Measurements from ENCODE around the gene RABIF. TPM values are rescaled to one million over a fixed set of nuclear protein-coding genes. Genes with fewer than 3 reads are reported as not detected.
A peak's percentile ranks its signal among the peaks of the same experiment; 100 is the strongest.
"Not testable (repeated sequence)": the region's sequence is repeated elsewhere in the genome, so short reads cannot be mapped to it uniquely, and the experiment has no call there.

Gene RABIF
- 11.0 TPM for total RNA-seq

DNA sequence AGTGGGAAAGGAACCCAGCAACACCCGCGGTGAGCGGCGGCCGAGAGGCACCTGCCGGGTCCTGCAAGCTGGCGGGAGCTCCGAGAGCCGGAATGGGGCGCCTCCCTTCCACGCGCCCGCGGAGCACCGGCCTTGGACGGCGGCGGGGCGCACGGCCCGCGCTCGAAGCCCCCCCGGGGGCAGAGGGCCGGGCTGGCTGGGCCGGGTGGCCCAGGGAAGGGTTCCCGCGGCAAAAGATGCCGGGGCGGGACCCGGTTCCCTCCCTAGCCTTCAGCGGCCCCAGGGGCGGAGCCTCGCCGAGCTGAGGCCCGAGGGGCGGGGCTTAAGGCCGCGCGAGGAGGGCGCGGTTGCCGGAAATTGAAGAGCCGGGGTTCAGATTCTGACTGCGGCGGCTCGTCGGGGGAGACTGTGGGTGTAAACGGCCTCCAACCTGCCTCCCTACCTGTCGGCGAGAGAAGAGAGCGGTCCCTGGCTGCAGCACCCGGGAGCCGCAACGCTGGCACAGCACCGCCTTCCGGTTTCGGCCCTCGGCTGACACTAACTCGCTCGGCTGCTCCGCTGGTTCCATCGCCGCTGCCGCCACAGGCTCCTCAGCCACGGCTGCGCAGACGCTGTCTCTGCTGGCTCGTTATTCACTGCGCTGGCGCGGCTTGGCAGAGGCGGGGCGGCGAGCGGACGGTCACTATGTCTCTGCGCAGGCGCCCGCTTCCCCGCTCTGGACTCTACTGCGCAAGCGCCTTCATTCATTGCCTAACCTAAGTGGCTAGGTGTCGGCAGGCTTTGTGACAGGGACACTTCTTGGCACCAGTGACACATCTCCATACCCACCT is at the start of gene RABIF:
TSS of gene RABIF (minus strand) at position 619 of the 830 bp plus-strand sequence. CDS start at position 568, 51 bp downstream.
- peak; percentile 97 for DNase-seq (ENCODE audit: low spot score)

GRCh38 chr1:202938287-202938925 is 49.5 kb upstream of the RABIF start:
- no peak for DNase-seq (ENCODE audit: low spot score)

GRCh38 chr1:202936409-202936808 is 47.5 kb upstream of the RABIF start:
- DNase-seq (ENCODE audit: low spot score): not testable (repeated sequence)

GRCh38 chr1:202935844-202936243 is 46.9 kb upstream of the RABIF start:
- DNase-seq (ENCODE audit: low spot score): no peak

DNA sequence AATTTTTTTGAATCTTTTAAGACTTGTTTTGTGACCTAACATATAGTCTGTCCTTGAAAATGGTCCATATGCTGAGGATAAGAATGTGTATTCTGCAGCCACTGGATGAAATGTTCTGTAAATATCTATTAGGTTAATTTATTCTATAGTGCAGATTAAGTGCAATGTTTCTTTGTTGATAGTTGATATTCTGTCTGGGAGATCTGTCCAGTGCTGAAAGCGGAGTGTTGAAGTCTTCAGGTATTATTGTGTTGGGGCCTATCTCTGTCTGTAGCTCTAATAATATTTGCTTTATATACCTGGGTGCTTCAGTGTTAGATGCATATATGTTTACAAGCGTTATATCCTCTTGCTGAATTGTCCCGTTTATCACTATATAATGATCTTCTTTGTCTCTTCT is 45.8 kb upstream of the RABIF start:
- no peak for DNase-seq (ENCODE audit: low spot score)

DNA sequence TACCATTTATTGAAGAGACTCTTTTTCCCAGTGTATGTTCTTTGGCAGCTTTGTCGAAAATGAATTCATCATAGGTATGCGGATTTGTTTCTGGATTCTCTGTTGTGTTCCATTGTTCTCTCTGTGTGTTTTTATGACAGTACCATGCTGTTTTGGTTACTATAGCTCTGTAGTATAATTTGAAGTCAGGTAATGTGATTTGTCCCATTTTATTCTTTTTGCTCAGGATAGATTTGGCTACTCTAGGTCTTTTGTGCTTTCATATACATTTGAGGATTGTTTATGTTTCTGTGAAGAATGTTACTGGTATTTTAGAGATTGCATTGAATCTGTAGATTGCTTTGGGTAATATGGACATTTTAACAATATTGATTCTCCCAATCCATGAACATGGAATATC is 43.5 kb upstream of the RABIF start:
- DNase-seq (ENCODE audit: low spot score): no peak

GRCh38 chr1:202926581-202927491 is 37.9 kb upstream of the RABIF start, which contains the start of gene KLHL12:
TSS of gene KLHL12 (minus strand) at chr1:202927234. CDS start at chr1:202925162, 2,072 bp downstream.
- peak; percentile 97 for DNase-seq (ENCODE audit: low spot score)

GRCh38 chr1:202923533-202923932 is 34.6 kb upstream of the RABIF start:
- DNase-seq (ENCODE audit: low spot score): no peak

DNA sequence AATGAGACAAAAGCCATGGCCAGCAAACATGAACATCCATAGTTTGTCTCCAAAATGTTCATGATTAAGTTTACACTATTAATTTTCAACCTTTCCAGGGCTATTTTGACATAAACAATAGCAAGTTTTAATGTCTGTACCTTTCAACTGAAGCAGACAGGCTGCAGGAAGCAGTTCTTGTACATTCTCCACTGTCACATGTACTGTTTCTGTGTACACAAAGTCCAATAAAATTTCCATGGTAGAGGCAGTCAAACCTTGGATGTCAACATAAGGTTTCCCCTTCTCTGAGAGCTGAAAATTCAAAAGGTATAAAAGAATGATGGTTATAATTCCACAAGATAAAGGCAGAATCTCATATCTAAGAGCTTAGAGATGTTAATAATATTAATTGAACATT is 30.7 kb upstream of the RABIF start:
- no peak for DNase-seq (ENCODE audit: low spot score)

DNA sequence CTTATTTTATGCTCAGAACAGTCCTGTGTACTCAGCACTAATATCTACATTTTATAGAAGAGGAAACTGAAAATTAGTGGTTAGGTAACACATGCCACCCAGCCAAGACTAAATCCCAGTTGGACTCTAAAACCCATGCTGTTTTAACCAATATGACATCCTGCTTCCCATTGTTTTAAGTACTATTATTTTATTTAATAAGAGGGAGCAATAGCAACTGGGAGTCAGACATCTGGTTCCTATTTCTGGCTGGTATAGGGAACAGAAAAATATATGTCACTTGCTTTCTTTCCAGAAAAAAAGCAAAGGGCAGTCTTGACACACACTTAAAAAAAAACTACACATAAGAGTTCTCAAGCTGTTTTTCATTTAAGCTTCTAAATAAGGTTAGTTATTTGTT is 26.2 kb upstream of the RABIF start:
- no peak for DNase-seq (ENCODE audit: low spot score)

GRCh38 chr1:202912476-202912875 is 23.5 kb upstream of the RABIF start:
- not testable (repeated sequence) for DNase-seq (ENCODE audit: low spot score)

GRCh38 chr1:202909494-202909893 is 20.5 kb upstream of the RABIF start:
- DNase-seq (ENCODE audit: low spot score): no peak

- DNase-seq (ENCODE audit: low spot score): no peak
Measured at GRCh38 chr1:202908998-202909397, 20.0 kb upstream of the RABIF start.

DNA sequence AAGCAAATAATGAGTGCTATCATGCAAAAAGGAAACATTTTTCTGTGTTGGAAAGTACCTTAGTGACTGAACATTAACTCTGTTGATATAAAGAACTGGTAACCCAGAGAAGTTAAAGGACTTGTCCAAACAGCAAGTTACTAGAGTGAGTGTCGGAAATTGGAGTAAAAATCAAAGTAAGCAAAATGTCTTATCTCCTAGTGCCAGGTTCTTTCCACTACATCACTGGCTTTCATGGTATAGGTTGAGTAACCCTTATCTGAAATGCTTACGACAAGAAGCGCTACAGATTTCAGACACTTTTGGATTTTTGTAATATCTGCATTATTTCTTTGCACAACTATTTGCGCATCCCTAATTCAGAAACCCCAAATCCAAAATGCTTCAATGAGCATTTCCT is 16.4 kb upstream of the RABIF start:
- DNase-seq (ENCODE audit: low spot score): no peak

- DNase-seq (ENCODE audit: low spot score): not testable (repeated sequence)
Measured at GRCh38 chr1:202903808-202904207, 14.9 kb upstream of the RABIF start.

DNA sequence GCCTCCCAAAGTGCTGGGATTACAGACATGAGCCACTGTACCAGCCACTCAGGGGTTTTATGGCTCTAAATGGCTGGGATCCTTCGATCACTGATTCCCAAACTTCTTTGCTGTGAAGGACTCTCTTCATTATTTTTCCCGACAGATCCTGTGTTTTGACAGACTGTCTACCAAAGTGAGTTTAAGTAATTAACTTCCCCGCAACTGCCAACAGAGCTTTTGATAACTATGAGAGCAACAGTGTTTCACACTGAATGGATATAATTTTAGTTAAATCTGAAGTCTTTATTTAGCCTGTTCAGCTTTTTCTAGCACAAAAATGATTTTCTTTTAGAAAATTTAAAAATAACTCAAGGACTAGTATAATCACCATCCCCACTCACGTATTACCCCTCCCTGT is 12.6 kb upstream of the RABIF start:
- no peak for DNase-seq (ENCODE audit: low spot score)

DNA sequence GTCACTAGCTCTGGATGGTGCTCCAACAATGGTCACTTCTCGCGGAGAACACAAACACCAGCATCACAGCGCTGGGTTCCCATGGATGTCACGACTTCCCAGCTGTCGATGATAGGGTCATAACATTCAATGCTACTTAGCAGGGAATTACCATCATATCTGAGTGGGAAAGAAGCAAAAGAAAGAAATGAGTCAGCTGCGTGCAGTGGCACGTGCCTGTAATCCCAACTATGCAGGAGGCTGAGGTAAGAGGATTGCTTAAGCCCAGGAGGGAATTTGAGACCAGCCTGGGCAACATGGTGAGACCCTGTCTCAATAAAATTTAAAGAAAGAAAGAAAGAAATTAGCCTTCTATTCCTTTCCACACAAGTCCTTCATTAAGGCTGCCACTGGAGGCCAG is 3.6 kb upstream of the RABIF start:
- DNase-seq (ENCODE audit: low spot score): no peak

DNA sequence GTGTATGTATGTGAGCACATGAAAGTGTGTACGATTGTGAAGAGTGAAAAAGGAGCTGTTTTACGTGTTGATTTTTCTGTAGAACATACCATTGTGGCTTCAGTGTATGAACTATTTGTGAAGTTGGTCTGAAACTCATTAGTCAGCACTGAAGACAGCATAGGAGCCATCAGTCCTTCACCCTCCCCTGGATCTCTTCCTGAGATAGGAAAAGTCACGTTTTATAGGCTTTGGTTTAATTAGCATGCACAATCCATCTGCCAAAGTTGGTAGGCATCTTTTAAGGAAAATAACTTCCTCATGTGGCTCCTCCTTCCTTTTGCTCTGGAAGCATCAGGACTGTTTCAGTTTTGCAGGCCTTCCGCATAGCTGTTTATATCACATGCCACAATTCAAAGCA is 1.4 kb upstream of the RABIF start:
- no peak for DNase-seq (ENCODE audit: low spot score)

- no peak for DNase-seq (ENCODE audit: low spot score)
Measured at GRCh38 chr1:202888221-202888530, 773 bp downstream of the RABIF start.

- no peak for DNase-seq (ENCODE audit: low spot score)
Measured at GRCh38 chr1:202880961-202881460, 7.9 kb downstream of the RABIF start.

DNA sequence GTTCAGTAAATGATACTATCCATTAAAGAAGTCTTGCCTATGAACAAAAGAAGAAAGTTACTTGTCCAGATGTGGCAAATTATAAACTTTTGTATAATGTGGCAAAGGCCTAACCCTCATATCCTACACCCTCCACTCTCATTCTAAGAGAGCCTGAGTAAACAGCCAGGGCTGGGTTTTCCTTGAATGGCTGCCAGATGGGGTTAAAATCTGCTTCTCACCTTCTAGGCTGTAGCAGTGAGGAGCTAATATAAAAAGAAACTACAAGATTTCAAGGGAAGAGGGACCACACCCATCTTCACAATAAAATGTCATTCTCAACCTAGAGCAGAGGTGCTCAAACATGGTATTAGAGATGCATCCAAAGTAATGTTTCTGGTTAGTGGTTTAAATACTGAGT is 8.9 kb downstream of the RABIF start:
- no peak for DNase-seq (ENCODE audit: low spot score)

DNA sequence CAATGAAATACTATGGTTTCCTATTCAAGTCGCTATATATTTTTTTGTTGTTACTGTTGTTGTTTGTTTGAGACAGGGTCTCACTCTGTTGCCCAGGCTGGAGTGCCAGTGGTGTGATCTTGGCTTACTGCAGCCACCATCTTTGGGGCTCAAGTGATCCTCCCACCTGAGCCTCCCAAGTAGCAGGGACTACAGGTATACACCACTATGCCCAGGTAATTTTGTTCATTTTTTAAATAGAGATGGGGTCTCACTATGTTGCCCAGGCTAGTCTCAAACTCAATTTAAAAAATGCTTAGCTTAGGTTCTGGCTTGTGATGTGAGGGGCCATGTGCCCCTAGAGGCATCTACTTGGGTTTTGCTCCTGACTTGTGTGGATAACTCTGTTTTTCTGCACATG is 9.8 kb downstream of the RABIF start:
- no peak for DNase-seq (ENCODE audit: low spot score)

Data from mucosa of gallbladder (tissue), 1 donor.